Transverse colon (tissue), 4 donors: ENCODE data around the gene DNAJB8.

Experiments
- EP300 ChIP-seq: sonication (generic); formaldehyde crosslinking; IDR thresholded peaks from one replicate; pipeline ENCODE4 v1.6.1; 2017; ENCODE audit warnings: antibody characterized with exemption, low read depth
- POLR2A ChIP-seq: fragments of 450-650 bp; IDR thresholded peaks from one replicate; pipeline ENCODE4 v1.6.1; 2016; ENCODE audit warnings: antibody characterized with exemption, mild to moderate bottlenecking, moderate library complexity
- POLR2AphosphoS5 ChIP-seq, 3 donors: sonication (generic); formaldehyde crosslinking; IDR thresholded peaks; one replicate each; pipeline ENCODE4 v1.6.1; 2016; ENCODE audit warnings: antibody characterized with exemption in 3 of 3
- TF ChIP-seq, protein P1 (sequence below), 5 experiments: fragments of 200-600 bp in 3 of 5; fragments of 450-650 bp in 2 of 5; sonication (generic) in 3 of 5; IDR thresholded peaks; 1 replicate in 2 of 5; 2 replicates in 3 of 5; pipeline ENCODE4 v1.5.1; 2016 to 2017; ENCODE audit warnings: antibody characterized with exemption in 5 of 5, inconsistent platforms in 3 of 5, mild to moderate bottlenecking in 2 of 5, moderate library complexity in 1 of 5

GRCh38 chr3:128425846-128426127, 40.9 kb downstream of the DNAJB8 start:
- TF ChIP-seq POLR2A (no peak), POLR2AphosphoS5 (IDR thresholded peaks at IDR 0.05) (no peak), EP300 (no peak)
- TF ChIP-seq, protein P1, sequence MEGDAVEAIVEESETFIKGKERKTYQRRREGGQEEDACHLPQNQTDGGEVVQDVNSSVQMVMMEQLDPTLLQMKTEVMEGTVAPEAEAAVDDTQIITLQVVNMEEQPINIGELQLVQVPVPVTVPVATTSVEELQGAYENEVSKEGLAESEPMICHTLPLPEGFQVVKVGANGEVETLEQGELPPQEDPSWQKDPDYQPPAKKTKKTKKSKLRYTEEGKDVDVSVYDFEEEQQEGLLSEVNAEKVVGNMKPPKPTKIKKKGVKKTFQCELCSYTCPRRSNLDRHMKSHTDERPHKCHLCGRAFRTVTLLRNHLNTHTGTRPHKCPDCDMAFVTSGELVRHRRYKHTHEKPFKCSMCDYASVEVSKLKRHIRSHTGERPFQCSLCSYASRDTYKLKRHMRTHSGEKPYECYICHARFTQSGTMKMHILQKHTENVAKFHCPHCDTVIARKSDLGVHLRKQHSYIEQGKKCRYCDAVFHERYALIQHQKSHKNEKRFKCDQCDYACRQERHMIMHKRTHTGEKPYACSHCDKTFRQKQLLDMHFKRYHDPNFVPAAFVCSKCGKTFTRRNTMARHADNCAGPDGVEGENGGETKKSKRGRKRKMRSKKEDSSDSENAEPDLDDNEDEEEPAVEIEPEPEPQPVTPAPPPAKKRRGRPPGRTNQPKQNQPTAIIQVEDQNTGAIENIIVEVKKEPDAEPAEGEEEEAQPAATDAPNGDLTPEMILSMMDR (IDR thresholded peaks at IDR 0.05) = no peak
